Liver (tissue), 9 donors: ENCODE data around the gene OST4. TPM values are rescaled to one million over a fixed set of nuclear protein-coding genes. Genes with fewer than 3 reads are reported as not detected.

Experiments
- DNase-seq: peaks from one replicate; pipeline ENCODE4 v3.0.0-alpha.2; 2017; ENCODE audit warnings: low spot score
- H3K27ac ChIP-seq, 2 donors: one replicate each; pipeline ENCODE4 v1.7.0; 2013; ENCODE audit warnings: inconsistent platforms in 2 of 2, low read length in 2 of 2, control low read depth in 1 of 2, low read depth in 1 of 2, mild to moderate bottlenecking in 1 of 2
- H3K27me3 ChIP-seq, 4 donors: one replicate each; pipeline versions ENCODE4 v1.6.1 to v1.7.0; 2013; ENCODE audit warnings: low read length in 3 of 4, inconsistent platforms in 1 of 4, mild to moderate bottlenecking in 1 of 4, moderate library complexity in 1 of 4; ENCODE audit not compliant: control insufficient read depth in 4 of 4, insufficient read depth in 4 of 4
- H3K36me3 ChIP-seq, 4 donors: one replicate each; pipeline versions ENCODE4 v1.6.1 to v1.7.0; 2013; ENCODE audit warnings: low read length in 3 of 4, mild to moderate bottlenecking in 3 of 4, low read depth in 1 of 4, moderate library complexity in 1 of 4; ENCODE audit not compliant: control insufficient read depth in 4 of 4, insufficient read depth in 3 of 4
- H3K4me1 ChIP-seq, 4 donors: one replicate each; pipeline versions ENCODE4 v1.6.1 to v1.7.0; 2013; ENCODE audit warnings: low read length in 3 of 4, mild to moderate bottlenecking in 3 of 4, moderate library complexity in 1 of 4; ENCODE audit not compliant: control insufficient read depth in 4 of 4, insufficient read depth in 4 of 4
- H3K4me3 ChIP-seq, 3 donors: one replicate each; pipeline versions ENCODE4 v1.6.1 to v1.7.0; 2013; ENCODE audit warnings: low read length in 3 of 3, control low read depth in 1 of 3, low read depth in 1 of 3, mild to moderate bottlenecking in 1 of 3
- H3K9ac ChIP-seq, 2 donors: one replicate each; pipeline ENCODE4 v1.7.0; 2013; ENCODE audit warnings: low read length in 2 of 2, mild to moderate bottlenecking in 2 of 2, moderate library complexity in 2 of 2, control low read depth in 1 of 2, low read depth in 1 of 2
- H3K9me3 ChIP-seq, 4 donors: one replicate each; pipeline versions ENCODE4 v1.6.1 to v1.7.0; 2013; ENCODE audit warnings: low read length in 3 of 4; ENCODE audit not compliant: control insufficient read depth in 4 of 4
- FOXA2 ChIP-seq: IDR thresholded peaks from 2 replicates; pipeline ENCODE4 v1.6.1; 2016; ENCODE audit warnings: antibody characterized with exemption
- JUND ChIP-seq, 2 donors: IDR thresholded peaks; 2 replicates each; pipeline ENCODE4 v1.6.1; 2016; ENCODE audit warnings: antibody characterized with exemption in 2 of 2
- NR2F2 ChIP-seq: IDR thresholded peaks from 2 replicates; pipeline ENCODE4 v1.6.1; 2016; ENCODE audit warnings: antibody characterized with exemption
- RAD21 ChIP-seq, 2 donors: IDR thresholded peaks; 2 replicates each; pipeline ENCODE4 v1.6.1; 2016; ENCODE audit warnings: antibody characterized with exemption in 2 of 2, mild to moderate bottlenecking in 2 of 2
- RXRA ChIP-seq, 2 donors: IDR thresholded peaks; 2 replicates each; pipeline ENCODE4 v1.6.1; 2017 to 2018; ENCODE audit warnings: antibody characterized with exemption in 2 of 2, mild to moderate bottlenecking in 1 of 2
- WGBS: extraction: QIAGEN DNeasy Blood & Tissue Kit; methylation state at CpG from one replicate; pipeline ENCODE4 v1.1.7; 2013; 5-methylcytosine and 5-hydroxymethylcytosine counted together
- polyA plus RNA-seq, 2 donors: library from polyadenylated mRNA; stranded (reverse) in 1 of 2; unstranded in 1 of 2; fragments of 200-250 nt in 1 of 2; fragments of >200 nt in 1 of 2; fragmentation: Nextera tagmentation in 1 of 2; extraction: Ambion mirVana in 1 of 2; gene quantifications; one replicate each; pipeline versions ENCODE4 v1.2.1 to v1.2.3, GENCODE V29; 2013 to 2015
- total RNA-seq, 2 donors: library from RNA; depleted of rRNA; stranded (reverse); fragments of >200 nt; gene quantifications; one replicate each; pipeline ENCODE4 v1.2.3, GENCODE V29; 2014
- TF ChIP-seq, protein P1 (sequence below): IDR thresholded peaks from 2 replicates; pipeline ENCODE4 v1.6.1; 2016; ENCODE audit warnings: antibody characterized with exemption, mild to moderate bottlenecking
- TF ChIP-seq, protein P2 (sequence below): IDR thresholded peaks from 2 replicates; pipeline ENCODE4 v1.6.1; 2016; ENCODE audit warnings: antibody characterized with exemption
- TF ChIP-seq, protein P3 (sequence below): fragments of 150-350 bp; IDR thresholded peaks from 2 replicates; pipeline ENCODE4 v1.5.1; 2017; ENCODE audit warnings: improper control_type of control experiment, low read depth, low read length; ENCODE audit not compliant: missing input control
- donor health status: healthy.
- donor health status: healthy.
- donor health status: healthy.
- donor health status: healthy.
- donor health status: healthy.

The OST4 gene
- total and polyA plus RNA-seq, 4 donors, result 94.8 to 377 (median 206) TPM

DNA sequence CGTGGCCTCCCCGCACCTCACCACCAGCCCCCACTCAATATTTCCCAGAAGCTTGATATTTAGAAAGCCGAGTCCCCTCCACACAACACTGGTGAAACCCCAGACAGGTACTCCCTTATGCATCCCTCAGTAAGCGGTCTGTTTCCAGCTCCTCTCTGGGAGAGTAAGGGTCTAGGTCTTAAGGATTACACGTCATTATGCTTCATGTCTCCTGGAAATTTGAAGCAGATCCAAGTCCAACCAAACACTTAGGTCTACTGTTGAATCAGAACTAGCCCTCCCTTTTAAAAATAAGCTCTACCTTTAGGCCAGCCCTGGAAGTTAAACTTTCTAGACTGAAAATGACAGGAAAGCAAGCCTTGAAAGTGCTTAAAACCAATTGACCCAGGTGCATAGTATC, 1.5 kb upstream of the OST4 start (continued):
- TF ChIP-seq, protein P1, sequence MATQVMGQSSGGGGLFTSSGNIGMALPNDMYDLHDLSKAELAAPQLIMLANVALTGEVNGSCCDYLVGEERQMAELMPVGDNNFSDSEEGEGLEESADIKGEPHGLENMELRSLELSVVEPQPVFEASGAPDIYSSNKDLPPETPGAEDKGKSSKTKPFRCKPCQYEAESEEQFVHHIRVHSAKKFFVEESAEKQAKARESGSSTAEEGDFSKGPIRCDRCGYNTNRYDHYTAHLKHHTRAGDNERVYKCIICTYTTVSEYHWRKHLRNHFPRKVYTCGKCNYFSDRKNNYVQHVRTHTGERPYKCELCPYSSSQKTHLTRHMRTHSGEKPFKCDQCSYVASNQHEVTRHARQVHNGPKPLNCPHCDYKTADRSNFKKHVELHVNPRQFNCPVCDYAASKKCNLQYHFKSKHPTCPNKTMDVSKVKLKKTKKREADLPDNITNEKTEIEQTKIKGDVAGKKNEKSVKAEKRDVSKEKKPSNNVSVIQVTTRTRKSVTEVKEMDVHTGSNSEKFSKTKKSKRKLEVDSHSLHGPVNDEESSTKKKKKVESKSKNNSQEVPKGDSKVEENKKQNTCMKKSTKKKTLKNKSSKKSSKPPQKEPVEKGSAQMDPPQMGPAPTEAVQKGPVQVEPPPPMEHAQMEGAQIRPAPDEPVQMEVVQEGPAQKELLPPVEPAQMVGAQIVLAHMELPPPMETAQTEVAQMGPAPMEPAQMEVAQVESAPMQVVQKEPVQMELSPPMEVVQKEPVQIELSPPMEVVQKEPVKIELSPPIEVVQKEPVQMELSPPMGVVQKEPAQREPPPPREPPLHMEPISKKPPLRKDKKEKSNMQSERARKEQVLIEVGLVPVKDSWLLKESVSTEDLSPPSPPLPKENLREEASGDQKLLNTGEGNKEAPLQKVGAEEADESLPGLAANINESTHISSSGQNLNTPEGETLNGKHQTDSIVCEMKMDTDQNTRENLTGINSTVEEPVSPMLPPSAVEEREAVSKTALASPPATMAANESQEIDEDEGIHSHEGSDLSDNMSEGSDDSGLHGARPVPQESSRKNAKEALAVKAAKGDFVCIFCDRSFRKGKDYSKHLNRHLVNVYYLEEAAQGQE, result no peak
- TF ChIP-seq RAD21 (IDR thresholded peaks at IDR 0.05), result no peak
- no peak for TF ChIP-seq RXRA (IDR thresholded peaks at IDR 0.05)

DNA sequence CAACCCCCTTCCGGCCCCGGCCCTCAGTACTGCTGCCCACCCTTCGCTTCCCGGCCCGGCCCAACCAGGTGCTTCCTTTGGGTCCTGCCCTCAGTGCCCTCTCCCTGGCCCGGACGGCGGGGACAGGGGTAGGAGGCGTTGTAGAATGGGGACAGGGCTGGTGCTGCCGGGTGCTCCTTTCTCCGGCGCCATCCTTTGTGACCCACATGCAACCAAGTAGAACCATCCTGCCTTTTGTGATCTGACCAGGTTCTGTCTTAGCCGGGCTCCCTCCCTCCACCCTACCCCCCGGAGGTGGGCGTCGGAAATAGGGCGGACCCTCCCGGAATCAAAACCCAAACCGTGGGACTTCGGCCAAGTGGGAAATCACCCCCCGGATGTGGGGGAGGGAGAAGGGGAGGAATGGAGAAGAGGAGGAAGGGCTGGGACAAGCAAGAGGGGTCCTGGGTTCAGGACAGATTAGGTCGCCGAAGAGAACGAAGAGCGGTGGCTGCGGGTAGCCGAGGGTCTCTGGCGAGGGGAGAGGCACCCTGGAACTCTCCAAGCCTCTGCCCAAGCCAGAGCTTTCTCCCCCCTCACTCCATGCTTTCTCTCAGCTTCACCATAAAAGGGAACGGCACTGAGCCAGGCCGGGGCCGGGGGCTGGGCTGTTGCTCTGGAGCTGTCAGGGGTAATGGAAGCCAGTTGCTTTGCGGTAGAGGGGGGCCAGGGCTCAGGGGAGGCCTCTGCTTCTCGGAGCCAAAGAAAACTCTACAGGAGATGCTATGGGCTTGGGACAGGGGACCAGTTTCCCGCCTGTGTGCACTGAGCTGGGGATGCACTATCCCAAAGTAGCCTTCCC, 756 bp upstream of the OST4 start:
- no peak for DNase-seq
- Histone ChIP-seq H3K4me3 (peak overlapping the region; percentile 53 to 84 (median 75)), H3K9ac (peak overlapping the region; percentile 10 to 19), H3K27ac (peak overlapping the region; percentile 78 to 83), H3K27me3 (no peaks in the 10 kb centered on the region), H3K9me3 (no peaks in the 10 kb centered on the region), H3K36me3 (peaks cover 0 to 15% (median 9%) of the 10 kb centered on the region in 4 donors), H3K4me1 (peaks cover 9 to 38% (median 19%) of the 10 kb centered on the region in 4 donors)
- WGBS, result 16% methylated on average over 34 of the region's 34 CpGs
- TF ChIP-seq JUND (IDR thresholded peaks at IDR 0.05) (no peak), NR2F2 (peak; percentile 20)

DNA sequence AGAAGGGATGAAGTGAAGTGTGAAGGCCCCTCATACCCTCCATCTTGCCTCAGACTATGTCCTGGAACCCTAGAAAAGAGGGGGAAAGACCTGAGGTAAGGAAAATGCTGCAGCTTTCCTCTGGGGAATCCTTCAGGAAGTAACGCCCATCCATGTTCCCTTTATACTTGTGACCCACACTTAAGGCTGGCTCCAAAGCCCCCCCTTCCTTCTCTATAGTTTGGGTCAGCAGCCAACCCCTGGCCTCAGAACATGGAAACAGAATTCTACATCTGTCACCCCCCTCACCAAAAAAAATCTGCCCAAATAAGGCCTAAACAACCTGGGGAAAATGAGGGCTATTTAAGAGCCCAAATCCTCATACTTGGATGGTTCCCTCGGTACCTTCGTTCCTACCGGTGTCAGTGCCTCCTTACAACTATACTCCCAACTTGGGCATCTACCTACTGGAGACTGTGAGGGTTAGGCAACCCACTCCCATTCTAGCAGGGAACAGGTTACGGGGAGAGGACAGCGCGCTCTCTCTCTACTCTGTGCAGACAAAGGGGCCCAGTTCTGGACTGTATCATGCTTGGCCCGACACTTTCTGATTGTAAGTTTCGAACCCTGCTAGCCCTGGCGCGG, 689 bp downstream of the OST4 start:
- TF ChIP-seq, protein P2, sequence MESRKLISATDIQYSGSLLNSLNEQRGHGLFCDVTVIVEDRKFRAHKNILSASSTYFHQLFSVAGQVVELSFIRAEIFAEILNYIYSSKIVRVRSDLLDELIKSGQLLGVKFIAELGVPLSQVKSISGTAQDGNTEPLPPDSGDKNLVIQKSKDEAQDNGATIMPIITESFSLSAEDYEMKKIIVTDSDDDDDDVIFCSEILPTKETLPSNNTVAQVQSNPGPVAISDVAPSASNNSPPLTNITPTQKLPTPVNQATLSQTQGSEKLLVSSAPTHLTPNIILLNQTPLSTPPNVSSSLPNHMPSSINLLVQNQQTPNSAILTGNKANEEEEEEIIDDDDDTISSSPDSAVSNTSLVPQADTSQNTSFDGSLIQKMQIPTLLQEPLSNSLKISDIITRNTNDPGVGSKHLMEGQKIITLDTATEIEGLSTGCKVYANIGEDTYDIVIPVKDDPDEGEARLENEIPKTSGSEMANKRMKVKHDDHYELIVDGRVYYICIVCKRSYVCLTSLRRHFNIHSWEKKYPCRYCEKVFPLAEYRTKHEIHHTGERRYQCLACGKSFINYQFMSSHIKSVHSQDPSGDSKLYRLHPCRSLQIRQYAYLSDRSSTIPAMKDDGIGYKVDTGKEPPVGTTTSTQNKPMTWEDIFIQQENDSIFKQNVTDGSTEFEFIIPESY, result no peak
- TF ChIP-seq FOXA2, result no peak
- TF ChIP-seq, protein P3, sequence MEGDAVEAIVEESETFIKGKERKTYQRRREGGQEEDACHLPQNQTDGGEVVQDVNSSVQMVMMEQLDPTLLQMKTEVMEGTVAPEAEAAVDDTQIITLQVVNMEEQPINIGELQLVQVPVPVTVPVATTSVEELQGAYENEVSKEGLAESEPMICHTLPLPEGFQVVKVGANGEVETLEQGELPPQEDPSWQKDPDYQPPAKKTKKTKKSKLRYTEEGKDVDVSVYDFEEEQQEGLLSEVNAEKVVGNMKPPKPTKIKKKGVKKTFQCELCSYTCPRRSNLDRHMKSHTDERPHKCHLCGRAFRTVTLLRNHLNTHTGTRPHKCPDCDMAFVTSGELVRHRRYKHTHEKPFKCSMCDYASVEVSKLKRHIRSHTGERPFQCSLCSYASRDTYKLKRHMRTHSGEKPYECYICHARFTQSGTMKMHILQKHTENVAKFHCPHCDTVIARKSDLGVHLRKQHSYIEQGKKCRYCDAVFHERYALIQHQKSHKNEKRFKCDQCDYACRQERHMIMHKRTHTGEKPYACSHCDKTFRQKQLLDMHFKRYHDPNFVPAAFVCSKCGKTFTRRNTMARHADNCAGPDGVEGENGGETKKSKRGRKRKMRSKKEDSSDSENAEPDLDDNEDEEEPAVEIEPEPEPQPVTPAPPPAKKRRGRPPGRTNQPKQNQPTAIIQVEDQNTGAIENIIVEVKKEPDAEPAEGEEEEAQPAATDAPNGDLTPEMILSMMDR, result no peak
- Histone ChIP-seq H3K27me3 (no peaks in the 10 kb centered on the region), H3K4me3 (peak overlapping the region; percentile 84 to 96 (median 93)), H3K36me3 (peaks cover 0 to 15% (median 9%) of the 10 kb centered on the region in 4 donors), H3K27ac (peak overlapping the region; percentile 87 to 90), H3K9me3 (no peaks in the 10 kb centered on the region), H3K4me1 (peaks cover 9 to 38% (median 19%) of the 10 kb centered on the region in 4 donors), H3K9ac (peak overlapping the region; percentile 87 to 95)
- no peak for DNase-seq
- WGBS, result 4% methylated on average over 11 of the region's 11 CpGs
